ENCODE data around the gene APEH.

The APEH gene

GRCh38 chr3:49668414-49668797, 5.7 kb upstream of the APEH start:
- TF ChIP-seq RAD21 (IDR thresholded peaks at IDR 0.05; ENCODE audit: low read depth) (peak; percentile 28; the same call in 1 of the 2 replicates), TCF12 (IDR thresholded peaks at IDR 0.05; ENCODE audit: low read depth) (0 out of 2 replicates have a peak, but pooled peaks have one; percentile 6), CREB1 (IDR thresholded peaks at IDR 0.05; ENCODE audit: low read depth) (no peak)

DNA sequence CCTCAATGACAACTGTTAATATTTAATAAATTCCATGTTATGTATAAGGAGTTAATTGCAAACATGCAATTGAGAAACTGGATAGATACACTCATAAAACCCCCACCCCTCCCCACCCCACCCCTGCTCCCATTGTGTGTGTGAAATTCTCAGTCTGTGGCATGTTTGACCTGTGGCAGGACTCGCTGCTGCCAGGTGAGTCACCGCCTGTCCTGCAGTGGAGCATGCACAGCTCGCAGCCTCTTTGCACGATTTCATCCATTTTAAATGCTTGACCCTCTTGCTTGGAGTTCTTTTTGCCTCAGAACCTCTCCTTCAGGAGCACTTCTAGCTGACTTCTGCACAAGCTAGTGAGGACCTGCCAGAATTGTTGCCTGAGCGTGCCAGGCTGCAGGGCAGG, 5.3 kb upstream of the APEH start:
- TF ChIP-seq RAD21 (IDR thresholded peaks at IDR 0.05; ENCODE audit: low read depth) (no peak), MAX (IDR thresholded peaks at IDR 0.05) (0 out of 2 replicates have a peak, but pooled peaks have one; percentile 18), ZBTB7A (IDR thresholded peaks at IDR 0.05; ENCODE audit: low read depth) (no peak), YY1 (IDR thresholded peaks at IDR 0.05; ENCODE audit: low read depth) (no peak), FOXM1 (IDR thresholded peaks at IDR 0.05; ENCODE audit: borderline replicate concordance, low read depth) (no peak), REST (IDR thresholded peaks at IDR 0.05; ENCODE audit: low read depth) (no peak), TAF1 (IDR thresholded peaks at IDR 0.05; ENCODE audit: low read depth) (no peak), TCF12 (IDR thresholded peaks at IDR 0.05; ENCODE audit: low read depth) (no peak), EP300 (IDR thresholded peaks at IDR 0.05; ENCODE audit: borderline replicate concordance) (0 out of 2 replicates have a peak, but pooled peaks have one; percentile 31), NFIC (IDR thresholded peaks at IDR 0.05) (no peak), CREB1 (IDR thresholded peaks at IDR 0.05; ENCODE audit: low read depth) (no peak), CEBPB (IDR thresholded peaks at IDR 0.05) (no peak), USF1 (IDR thresholded peaks at IDR 0.05) (no peak), TEAD4 (IDR thresholded peaks at IDR 0.05) (no peak), EGR1 (IDR thresholded peaks at IDR 0.05) (no peak)

DNA sequence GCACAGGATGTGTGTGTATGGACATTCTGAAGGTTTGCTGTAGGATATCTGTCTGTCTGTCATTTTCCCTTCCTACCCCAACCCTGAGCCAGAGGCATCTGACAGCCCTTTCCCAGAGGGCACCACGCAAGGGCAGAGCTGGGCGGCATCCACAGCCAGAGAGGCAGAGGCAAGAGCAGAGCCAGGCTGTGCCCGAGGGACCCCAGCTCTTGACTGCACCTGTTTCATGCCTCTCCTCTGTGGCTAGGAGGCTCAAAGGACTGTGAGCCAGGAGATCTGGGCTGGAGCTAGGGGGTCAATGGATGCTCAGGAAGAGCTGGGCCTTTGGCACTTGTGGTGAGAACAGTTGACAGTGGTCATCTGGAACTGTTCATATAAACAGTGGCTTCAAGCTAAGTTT, 4.8 kb upstream of the APEH start:
- TF ChIP-seq TEAD4 (IDR thresholded peaks at IDR 0.05) (no peak), YY1 (IDR thresholded peaks at IDR 0.05; ENCODE audit: low read depth) (no peak), EP300 (IDR thresholded peaks at IDR 0.05; ENCODE audit: borderline replicate concordance) (no peak), CREB1 (IDR thresholded peaks at IDR 0.05; ENCODE audit: low read depth) (no peak), USF1 (IDR thresholded peaks at IDR 0.05) (no peak), CEBPB (IDR thresholded peaks at IDR 0.05) (no peak), FOXM1 (IDR thresholded peaks at IDR 0.05; ENCODE audit: borderline replicate concordance, low read depth) (no peak)

DNA sequence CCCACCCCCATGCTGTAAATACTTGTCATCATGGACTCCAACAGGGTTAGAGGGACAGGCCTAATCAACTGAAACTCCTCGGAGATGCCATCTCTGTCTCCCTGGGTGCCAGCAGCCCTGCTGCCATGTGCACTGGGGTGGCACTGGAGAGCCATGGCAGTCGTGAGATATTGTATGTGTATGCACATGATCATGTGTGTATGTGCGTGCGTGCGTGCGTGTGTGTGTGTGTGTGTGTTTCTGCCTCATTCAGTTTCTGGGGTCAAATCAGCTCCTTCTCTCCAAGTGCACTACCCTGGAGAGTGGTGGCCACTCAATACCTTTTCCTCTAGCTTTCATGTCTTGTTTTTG, 3.2 kb upstream of the APEH start:
- TF ChIP-seq ZBTB7A (IDR thresholded peaks at IDR 0.05; ENCODE audit: low read depth) = no peak
- TF ChIP-seq EP300 (IDR thresholded peaks at IDR 0.05; ENCODE audit: borderline replicate concordance) = no peak
- no peak for TF ChIP-seq MAX (IDR thresholded peaks at IDR 0.05)
- TF ChIP-seq USF1 (IDR thresholded peaks at IDR 0.05) = no peak
- TF ChIP-seq EGR1 (IDR thresholded peaks at IDR 0.05) = no peak
- TF ChIP-seq TEAD4 (IDR thresholded peaks at IDR 0.05) = no peak
- TF ChIP-seq REST (IDR thresholded peaks at IDR 0.05; ENCODE audit: low read depth) = no peak
- no peak for TF ChIP-seq TAF1 (IDR thresholded peaks at IDR 0.05; ENCODE audit: low read depth)
- no peak for TF ChIP-seq RAD21 (IDR thresholded peaks at IDR 0.05; ENCODE audit: low read depth)
- TF ChIP-seq YY1 (IDR thresholded peaks at IDR 0.05; ENCODE audit: low read depth) = no peak
- TF ChIP-seq CREB1 (IDR thresholded peaks at IDR 0.05; ENCODE audit: low read depth) = no peak
- no peak for TF ChIP-seq CEBPB (IDR thresholded peaks at IDR 0.05)
- no peak for TF ChIP-seq NFIC (IDR thresholded peaks at IDR 0.05)
- no peak for TF ChIP-seq FOXM1 (IDR thresholded peaks at IDR 0.05; ENCODE audit: borderline replicate concordance, low read depth)
- no peak for TF ChIP-seq TCF12 (IDR thresholded peaks at IDR 0.05; ENCODE audit: low read depth)

DNA sequence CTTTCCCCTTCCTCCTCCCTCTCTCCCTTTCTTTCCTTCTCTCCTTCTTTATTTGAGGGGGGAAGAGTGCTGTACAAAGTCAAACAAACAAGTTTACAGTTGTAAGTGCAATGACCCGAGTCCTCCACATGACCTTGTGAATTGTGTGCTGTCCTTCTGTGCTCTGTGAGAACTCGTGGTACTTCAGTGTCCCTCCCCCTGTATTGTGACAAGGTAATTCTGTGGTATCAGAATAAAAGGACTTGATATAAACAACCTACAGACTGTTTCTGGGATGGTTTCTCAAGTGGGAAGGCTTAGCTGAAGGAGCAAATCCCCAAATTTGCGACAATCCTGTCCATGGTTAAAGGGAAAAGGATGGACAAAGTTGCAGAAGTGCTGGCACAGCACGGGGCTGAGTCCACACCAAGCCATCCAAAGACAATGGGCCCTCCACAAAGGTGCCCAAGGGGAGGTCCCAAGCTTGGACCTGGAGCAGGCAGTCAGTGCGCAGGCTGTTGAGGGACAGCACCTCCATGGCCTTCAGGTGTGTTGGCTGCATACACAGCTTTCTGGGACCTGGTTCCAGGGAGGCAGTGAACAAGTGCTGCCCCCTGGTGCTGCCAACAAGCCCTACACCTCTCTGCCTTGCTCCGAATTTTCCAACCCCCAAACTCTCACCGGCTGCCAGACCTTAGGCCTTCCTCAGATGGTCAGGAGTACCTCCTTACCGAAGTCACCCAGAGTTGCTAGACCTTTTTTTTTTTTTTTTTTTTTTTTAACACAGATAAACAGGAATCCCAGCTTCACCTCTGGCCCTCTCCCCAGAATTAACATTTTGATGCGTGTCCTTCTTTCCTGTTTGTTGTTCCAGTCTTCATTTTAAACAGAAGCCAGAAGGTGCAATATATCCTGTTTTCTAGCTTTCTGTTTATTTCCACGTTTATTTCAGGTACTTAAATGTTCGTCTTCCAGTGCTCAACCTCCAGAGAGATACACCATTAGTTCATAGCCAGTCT, 2.6 kb upstream of the APEH start:
- TF ChIP-seq REST (IDR thresholded peaks at IDR 0.05; ENCODE audit: low read depth) (no peak), CEBPB (IDR thresholded peaks at IDR 0.05) (no peak), MAX (IDR thresholded peaks at IDR 0.05) (0 out of 2 replicates have a peak, but pooled peaks have one; percentile 14), RAD21 (IDR thresholded peaks at IDR 0.05; ENCODE audit: low read depth) (peak; percentile 97), USF1 (IDR thresholded peaks at IDR 0.05) (no peak), TEAD4 (IDR thresholded peaks at IDR 0.05) (0 out of 2 replicates have a peak, but pooled peaks have one; percentile 24), CREB1 (IDR thresholded peaks at IDR 0.05; ENCODE audit: low read depth) (no peak), EP300 (IDR thresholded peaks at IDR 0.05; ENCODE audit: borderline replicate concordance) (no peak), YY1 (IDR thresholded peaks at IDR 0.05; ENCODE audit: low read depth) (no peak), ZBTB7A (IDR thresholded peaks at IDR 0.05; ENCODE audit: low read depth) (no peak), FOXM1 (IDR thresholded peaks at IDR 0.05; ENCODE audit: borderline replicate concordance, low read depth) (no peak), TAF1 (IDR thresholded peaks at IDR 0.05; ENCODE audit: low read depth) (no peak), NFIC (IDR thresholded peaks at IDR 0.05) (no peak), EGR1 (IDR thresholded peaks at IDR 0.05) (no peak), TCF12 (IDR thresholded peaks at IDR 0.05; ENCODE audit: low read depth) (no peak)
